GM12878 (cell line): ENCODE data around the gene MEIS2. TPM values are rescaled to one million over a fixed set of nuclear protein-coding genes. Genes with fewer than 3 reads are reported as not detected.

Source experiments
- ATAC-seq: fragments of 200-7000 bp; cut with Tn5 transposase; 3 replicates; pipeline ENCODE4 v1.9.1; 2020; ENCODE audit warnings: mild to moderate bottlenecking, moderate library complexity
- BruUV-seq: library from RNA; stranded (reverse); fragments of 400-500 nt; replicated peaks from 2 replicates; lab custom pipeline; 2021; lab: Mats Ljungman, UMichigan
- CTCF ChIA-PET: fragments of 300-600 bp; sonication (Branson Sonifier 250); formaldehyde crosslinking; extraction: SDS; loops from one replicate; lab custom pipeline; 2021; ENCODE audit warnings: inconsistent platforms; lab: Yijun Ruan, JAX
- POLR2A ChIA-PET: fragments of 350-600 bp; formaldehyde crosslinking; extraction: SDS; loops from one replicate; lab custom pipeline; 2021; ENCODE audit warnings: inconsistent platforms; lab: Charles Lee
- RAD21 ChIA-PET: fragments of 300-600 bp; sonication (Branson Sonifier 250); formaldehyde crosslinking; loops from one replicate; lab custom pipeline; 2023; ENCODE audit warnings: antibody characterized with exemption; ENCODE audit not compliant: unreplicated experiment; lab: Charles Lee
- SMC1A ChIA-PET: fragments of 300-600 bp; sonication (Branson Sonifier 250); formaldehyde crosslinking; loops from one replicate; lab custom pipeline; 2023; ENCODE audit not compliant: unreplicated experiment, uncharacterized antibody; lab: Charles Lee
- DNase-seq: peaks from one replicate; pipeline ENCODE4 v3.0.0-alpha.2; 2011; ENCODE audit warnings: low read depth, low spot score
- FAIRE-seq: peaks from 3 replicates; lab custom pipeline; 2011; peaks lifted over from hg19 to GRCh38; lab: Jason Lieb, UNC
- H2AFZ ChIP-seq: 2 replicates; pipeline ENCODE4 v1.6.0; 2011; ENCODE audit warnings: low read depth, low read length, control low read depth; ENCODE audit not compliant: control insufficient read depth
- H3K27ac ChIP-seq: 2 replicates; pipeline ENCODE4 v1.5.1; 2011; ENCODE audit warnings: control low read depth; ENCODE audit not compliant: control insufficient read depth, insufficient read depth
- H3K27me3 ChIP-seq, 2 experiments: replicated peaks in 1 of 2; 2 replicates each; pipeline versions ENCODE4 v1.6.0 to v1.6.1; 2011; ENCODE audit warnings: low read length in 1 of 2; ENCODE audit not compliant: control insufficient read depth in 2 of 2, insufficient read depth in 2 of 2
- H3K36me3 ChIP-seq, 2 experiments: 2 replicates each; pipeline ENCODE4 v1.5.1; 2011; ENCODE audit warnings: low read length in 1 of 2; ENCODE audit not compliant: control insufficient read depth in 2 of 2, insufficient read depth in 2 of 2
- H3K4me1 ChIP-seq: 2 replicates; pipeline ENCODE4 v1.6.1; 2011; ENCODE audit warnings: mild to moderate bottlenecking, low read length, moderate library complexity, mixed read lengths; ENCODE audit not compliant: control insufficient read depth, insufficient read depth
- H3K4me2 ChIP-seq: 2 replicates; pipeline ENCODE4 v1.6.0; 2011; ENCODE audit warnings: control low read depth; ENCODE audit not compliant: control insufficient read depth, insufficient read depth
- H3K4me3 ChIP-seq: fragments of 200-600 bp; sonication (generic); 2 replicates; pipeline ENCODE4 v1.5.1; 2016
- H3K79me2 ChIP-seq: 2 replicates; pipeline ENCODE4 v1.6.0; 2011; ENCODE audit warnings: low read length; ENCODE audit not compliant: control insufficient read depth, insufficient read depth
- H3K9ac ChIP-seq: 2 replicates; pipeline ENCODE4 v1.8.0; 2011; ENCODE audit warnings: low read length, control low read depth, mixed read lengths; ENCODE audit not compliant: control insufficient read depth, insufficient read depth
- H3K9me3 ChIP-seq: replicated peaks from 3 replicates; pipeline ENCODE4 v1.5.1; 2011; ENCODE audit warnings: mild to moderate bottlenecking, low read length; ENCODE audit not compliant: control insufficient read depth, insufficient read depth
- H4K20me1 ChIP-seq: 2 replicates; pipeline ENCODE4 v1.6.0; 2011; ENCODE audit not compliant: control insufficient read depth, insufficient read depth
- IKZF2 ChIP-seq, 2 experiments: fragments of 450-650 bp; IDR thresholded peaks; 2 replicates each; pipeline ENCODE4 v1.6.1; 2017; ENCODE audit warnings: mild to moderate bottlenecking in 2 of 2, moderate library complexity in 2 of 2
- JUNB ChIP-seq: IDR thresholded peaks from 2 replicates; pipeline ENCODE4 v1.6.1; 2016; ENCODE audit warnings: antibody characterized with exemption, mild to moderate bottlenecking
- NFXL1 ChIP-seq: fragments of 450-650 bp; IDR thresholded peaks from 2 replicates; pipeline ENCODE4 v1.6.1; 2017; ENCODE audit warnings: antibody characterized with exemption, mild to moderate bottlenecking, borderline replicate concordance
- SMC3 ChIP-seq: IDR thresholded peaks from 2 replicates; pipeline ENCODE4 v1.6.1; 2011; ENCODE audit warnings: low read length, improper control_type of control experiment, borderline replicate concordance
- SUPT20H ChIP-seq: IDR thresholded peaks from 2 replicates; pipeline ENCODE4 v1.6.1; 2011; ENCODE audit warnings: low read depth, mild to moderate bottlenecking, low read length, moderate library complexity, borderline replicate concordance; ENCODE audit not compliant: control insufficient read depth
- WGBS: methylation state at CpG from one replicate; pipeline ENCODE4 v1.1.6; 2016; ENCODE audit warnings: low lambda C conversion rate; ENCODE audit not compliant: insufficient replicate concordance, insufficient coverage; ENCODE audit errors: missing lambda C conversion rate; 5-methylcytosine and 5-hydroxymethylcytosine counted together
- in situ Hi-C: fragments of 300-500 bp; cut with MboI; formaldehyde crosslinking; loops from 9 replicates; pipeline ENCODE4 v1.14.3; 2018; ENCODE audit warnings: mixed read lengths
- intact Hi-C: fragments of 100-400 bp; cut with micrococcal nuclease; formaldehyde crosslinking; loops from one replicate; pipeline ENCODE4 v1.14.2; 2022; ENCODE audit not compliant: unreplicated experiment
- polyA plus RNA-seq, 11 experiments: library from polyadenylated mRNA; depleted of rRNA in 4 of 11; unstranded in 6 of 11; stranded (reverse) in 5 of 11; fragments of >200 nt; fragmentation: Nextera tagmentation in 4 of 11; fragmentation: Illumina TruSeq in 1 of 11; extraction: Ambion mirVana in 4 of 11; extraction: Trizol in 1 of 11; gene quantifications; 1 replicate in 1 of 11; 2 replicates in 10 of 11; pipeline versions ENCODE4 v1.2.1 to v1.2.3, GENCODE V29; 2011 to 2016; ENCODE audit warnings: inconsistent platforms in 2 of 11, missing spikeins in 2 of 11, low read depth in 1 of 11
- total RNA-seq, 4 experiments: library from RNA; depleted of rRNA in 3 of 4; stranded (reverse); fragments of >200 nt in 3 of 4; fragmentation: Illumina TruSeq in 1 of 4; extraction: Trizol in 1 of 4; gene quantifications; 2 replicates each; pipeline versions ENCODE4 v1.2.1 to v1.2.3, GENCODE V29; 2013 to 2021
- TF ChIP-seq, protein P1 (sequence below): fragments of 450-650 bp; IDR thresholded peaks from 2 replicates; pipeline ENCODE4 v1.6.1; 2017; ENCODE audit warnings: borderline replicate concordance
- TF ChIP-seq, protein P2 (sequence below): IDR thresholded peaks from 2 replicates; pipeline ENCODE4 v1.6.1; 2012; ENCODE audit warnings: low read depth, low read length, improper control_type of control experiment

The MEIS2 gene
- total and polyA plus RNA-seq, 10 of the 15 experiments (the other 5 are each of a cell fraction or from before 2014, with no cell fraction given), result 9.2 to 54.0 (median 20.4) TPM

DNA sequence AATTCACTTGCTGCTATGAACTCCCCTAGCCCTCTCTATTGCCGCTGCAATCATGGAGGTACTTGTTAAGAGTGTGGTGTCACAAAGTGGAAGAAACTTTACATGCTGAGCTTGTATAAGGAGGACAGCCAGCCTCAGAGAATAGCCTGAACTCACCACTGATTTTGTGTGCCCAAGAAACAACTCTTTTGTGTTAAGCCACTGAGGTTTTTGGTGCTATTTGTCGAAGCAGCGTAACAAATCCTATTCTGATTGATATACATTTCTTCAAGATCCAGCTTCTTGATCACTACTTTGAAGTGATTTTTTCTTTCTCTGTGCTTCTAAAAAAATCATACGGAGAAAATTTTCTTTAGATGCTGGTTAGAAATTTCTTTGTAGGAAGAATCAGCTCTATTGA is 132.4 kb downstream of the MEIS2 start:
- H4K20me1 ChIP-seq, result no peaks in the 10 kb centered on the region
- no peaks in the 10 kb centered on the region for H3K79me2 ChIP-seq
- CTCF ChIA-PET, result interaction anchor here (1.0 kb wide), 1 partner anchor 13 kb away, joined by 3 read pairs; no protein-coding TSS in a partner anchor
- BruUV-seq, result no TSS peak
- H3K4me3 ChIP-seq, result no peak overlapping the region
- peaks cover 2% of the 10 kb centered on the region; the same call in 1 of the 2 replicates for H3K4me1 ChIP-seq
- 93% methylated on average over 4 of the region's 4 CpGs for WGBS
- SMC1A ChIA-PET, result interaction anchor here (0.6 to 2.6 kb wide), 6 partner anchors 10 to 79 kb away, joined by 3 to 8 read pairs (median 4); no protein-coding TSS in a partner anchor
- POLR2A ChIA-PET, result interaction anchor here (0.6 kb wide), 1 partner anchor 82 kb away, joined by 3 read pairs; no protein-coding TSS in a partner anchor
- no peaks in the 10 kb centered on the region for H3K27me3 ChIP-seq
- H3K9ac ChIP-seq, result no peak overlapping the region
- RAD21 ChIA-PET, result no interaction called here
- DNase-seq, result no peak
- no peak overlapping the region for H3K27ac ChIP-seq
- intact Hi-C loops (no loop called here), in situ Hi-C loops (no loop called here)
- no peaks in the 10 kb centered on the region for H3K36me3 ChIP-seq
- H2AFZ ChIP-seq, result no peak overlapping the region
- no peak for ATAC-seq
- H3K9me3 ChIP-seq, result no peaks in the 10 kb centered on the region; the same call in 1 of the 3 replicates
- no peak overlapping the region for H3K4me2 ChIP-seq
- TF ChIP-seq, protein P1, sequence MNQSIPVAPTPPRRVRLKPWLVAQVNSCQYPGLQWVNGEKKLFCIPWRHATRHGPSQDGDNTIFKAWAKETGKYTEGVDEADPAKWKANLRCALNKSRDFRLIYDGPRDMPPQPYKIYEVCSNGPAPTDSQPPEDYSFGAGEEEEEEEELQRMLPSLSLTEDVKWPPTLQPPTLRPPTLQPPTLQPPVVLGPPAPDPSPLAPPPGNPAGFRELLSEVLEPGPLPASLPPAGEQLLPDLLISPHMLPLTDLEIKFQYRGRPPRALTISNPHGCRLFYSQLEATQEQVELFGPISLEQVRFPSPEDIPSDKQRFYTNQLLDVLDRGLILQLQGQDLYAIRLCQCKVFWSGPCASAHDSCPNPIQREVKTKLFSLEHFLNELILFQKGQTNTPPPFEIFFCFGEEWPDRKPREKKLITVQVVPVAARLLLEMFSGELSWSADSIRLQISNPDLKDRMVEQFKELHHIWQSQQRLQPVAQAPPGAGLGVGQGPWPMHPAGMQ, result no peak
- TF ChIP-seq, protein P2, sequence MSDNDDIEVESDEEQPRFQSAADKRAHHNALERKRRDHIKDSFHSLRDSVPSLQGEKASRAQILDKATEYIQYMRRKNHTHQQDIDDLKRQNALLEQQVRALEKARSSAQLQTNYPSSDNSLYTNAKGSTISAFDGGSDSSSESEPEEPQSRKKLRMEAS, result no peak
- TF ChIP-seq IKZF2 (IDR thresholded peaks at IDR 0.05) (no peak), SUPT20H (no peak)
- no peak for FAIRE-seq

DNA sequence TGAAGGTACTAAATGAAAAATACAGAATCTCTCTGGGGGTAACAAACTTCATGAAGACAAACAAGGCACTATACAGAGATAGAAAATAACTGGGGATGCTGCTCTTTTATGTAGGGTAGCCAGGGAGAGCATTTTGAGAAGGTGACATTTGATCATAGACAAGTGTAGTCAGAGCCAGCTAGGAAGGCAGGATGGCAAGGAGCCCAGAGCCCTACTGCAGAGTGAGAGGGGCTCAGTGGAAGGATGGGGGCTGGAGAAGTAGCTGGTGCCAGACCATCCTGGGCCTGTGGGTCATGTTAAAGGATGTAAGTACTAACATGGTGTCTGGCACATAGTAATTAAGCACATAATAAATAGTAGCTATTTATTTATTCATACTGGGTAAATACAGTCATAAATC is 133.6 kb downstream of the MEIS2 start:
- no peak overlapping the region for H3K27ac ChIP-seq
- H3K79me2 ChIP-seq, result no peaks in the 10 kb centered on the region
- ChIA-PET POLR2A (no interaction called here), RAD21 (no interaction called here), SMC1A (interaction anchor here (0.8 to 2.6 kb wide), 4 partner anchors 18 to 80 kb away, joined by 3 to 8 read pairs (median 4); no protein-coding TSS in a partner anchor), CTCF (no interaction called here)
- in situ Hi-C loops (no loop called here), intact Hi-C loops (no loop called here)
- H3K27me3 ChIP-seq, result no peaks in the 10 kb centered on the region
- BruUV-seq, result no TSS peak
- H4K20me1 ChIP-seq, result no peaks in the 10 kb centered on the region
- no peaks in the 10 kb centered on the region for H3K4me1 ChIP-seq
- no peak overlapping the region for H3K9ac ChIP-seq
- H3K4me3 ChIP-seq, result no peak overlapping the region
- FAIRE-seq (no peak), DNase-seq (no peak), ATAC-seq (no peak)
- H3K36me3 ChIP-seq, result no peaks in the 10 kb centered on the region
- TF ChIP-seq SMC3, result no peak
- no peak for TF ChIP-seq JUNB
- TF ChIP-seq NFXL1, result no peak
- H3K4me2 ChIP-seq, result no peak overlapping the region
- H3K9me3 ChIP-seq, result no peaks in the 10 kb centered on the region; the same call in 1 of the 3 replicates
- H2AFZ ChIP-seq, result no peak overlapping the region
